ENCODE results near the gene DQX1. TPM values are rescaled to one million over a fixed set of nuclear protein-coding genes. Genes with fewer than 3 reads are reported as not detected.

Gene DQX1
- total and polyA plus RNA-seq, 9 of the 15 experiments (the other 6 are each of a cell fraction or from before 2014, with no cell fraction given): 0.04 to 0.38 (median 0.18) TPM; not detected in 1

- TF ChIP-seq RERE (CRISPR knock-in tag; IDR thresholded peaks at IDR 0.05; ENCODE audit: borderline replicate concordance) (peak; percentile 86; the same call in 1 of the 2 replicates), ILF3 (IDR thresholded peaks at IDR 0.05; ENCODE audit: borderline replicate concordance) (no peak), GATAD2A (IDR thresholded peaks at IDR 0.05) (0 out of 2 replicates have a peak, but pooled peaks have one; percentile 9), PCBP1 (IDR thresholded peaks at IDR 0.05; ENCODE audit: low read depth, low read length, poor library complexity, severe bottlenecking) (no peak), SAFB2 (IDR thresholded peaks at IDR 0.05; ENCODE audit: borderline replicate concordance, low read depth, low read length, severe bottlenecking) (no peak), YY1 (IDR thresholded peaks at IDR 0.05; ENCODE audit: borderline replicate concordance in 1 of 3, control insufficient read depth in 1 of 3, extremely low read depth in 1 of 3, insufficient read depth in 3 of 3, insufficient read length in 1 of 3, insufficient replicate concordance in 2 of 3, low read depth in 1 of 3, low read length in 2 of 3) (peak; percentile 98 to 100 (median 99)), ARID2 (IDR thresholded peaks at IDR 0.05) (no peak), C11orf30 (IDR thresholded peaks at IDR 0.05; ENCODE audit: low read depth) (peak; percentile 98), BCLAF1 (IDR thresholded peaks at IDR 0.05; ENCODE audit: borderline replicate concordance in 1 of 2, control insufficient read depth in 1 of 2, low read depth in 2 of 2, low read length in 1 of 2) (no peak), RBM14 (IDR thresholded peaks at IDR 0.05; ENCODE audit: borderline replicate concordance, insufficient read depth, low read depth, low read length) (no peak), RNF2 (IDR thresholded peaks at IDR 0.05) (no peak), MYNN (IDR thresholded peaks at IDR 0.05) (no peak), MYNN (CRISPR knock-in tag; IDR thresholded peaks at IDR 0.05) (no peak), CCNT2 (IDR thresholded peaks at IDR 0.05; ENCODE audit: borderline replicate concordance, extremely low read depth, insufficient read length, low read depth, low read length) (no peak), PHB2 (IDR thresholded peaks at IDR 0.05; ENCODE audit: low read depth) (no peak), TEAD4 (IDR thresholded peaks at IDR 0.05; ENCODE audit: low read length) (no peak; the same call in 1 of the 2 replicates), TEAD4 (CRISPR knock-in tag; IDR thresholded peaks at IDR 0.05; ENCODE audit: borderline replicate concordance) (no peak), SMARCC2 (IDR thresholded peaks at IDR 0.05; ENCODE audit: low read depth) (no peak)
Observed at GRCh38 chr2:74482801-74483674, 43.0 kb downstream of the DQX1 start, which contains the start of the genes CCDC142 and TTC31 (continued).

Measured in K562 (cell line).